ENCODE measurements around the gene S1PR4. TPM values are rescaled to one million over a fixed set of nuclear protein-coding genes. Genes with fewer than 3 reads are reported as not detected.

Gene S1PR4
- total RNA-seq, 2 experiments from 2014 or later: 37.5 to 42.7 TPM

Other genes with a start within 250 kb of the S1PR4 start
- gene ZNF77, start 233.8 kb upstream of the S1PR4 start, total RNA-seq: 1 to 10 TPM; 3.4 to 3.5 TPM
- 1 to 10 TPM; 2.4 to 3.2 TPM for gene TLE6, start 201.2 kb upstream of the S1PR4 start, total RNA-seq
- 1 to 10 TPM; 1.4 to 2.3 TPM for gene TLE2, start 149.5 kb upstream of the S1PR4 start, total RNA-seq
- 100 to 1,000 TPM; 221 to 222 TPM for gene TLE5, start 116.3 kb upstream of the S1PR4 start, total RNA-seq
- gene GNA11, start 84.4 kb upstream of the S1PR4 start, total RNA-seq: 1 to 10 TPM; 4.5 to 4.6 TPM
- gene GNA15, start 42.7 kb upstream of the S1PR4 start, total RNA-seq: 1 to 10 TPM; 7.5 to 7.8 TPM
- gene NCLN, start 7.2 kb downstream of the S1PR4 start, total RNA-seq: 10 to 100 TPM; 86.5 to 91.3 TPM
- gene CELF5, start 45.9 kb downstream of the S1PR4 start, total RNA-seq: under 1 TPM; 0.16 to 0.29 TPM
- 10 to 100 TPM; 19.0 to 19.5 TPM for gene NFIC, start 187.8 kb downstream of the S1PR4 start, total RNA-seq

Measured in activated naive CD8-positive, alpha-beta T cell treated with anti-CD3 and anti-CD28 coated beads for 36 hours (primary cell).